Parathyroid adenoma (tissue), 2 donors: ENCODE measurements around the gene TTC8.

ENCODE experiments used
- H2AFZ ChIP-seq: fragments of 300-600 bp; sonication (generic); one replicate; pipeline ENCODE4 v1.7.0; 2017; ENCODE audit warnings: antibody characterized with exemption, mild to moderate bottlenecking
- H3K27ac ChIP-seq: fragments of 300-600 bp; sonication (generic); one replicate; pipeline ENCODE4 v1.7.0; 2017
- H3K27me3 ChIP-seq: fragments of 300-600 bp; sonication (generic); one replicate; pipeline ENCODE4 v1.7.0; 2017; ENCODE audit warnings: low read length; ENCODE audit not compliant: control insufficient read depth, insufficient read depth
- H3K36me3 ChIP-seq: fragments of 300-600 bp; sonication (generic); one replicate; pipeline ENCODE4 v1.7.0; 2017; ENCODE audit warnings: low read length; ENCODE audit not compliant: control insufficient read depth, insufficient read depth
- H3K4me1 ChIP-seq: fragments of 300-600 bp; sonication (generic); one replicate; pipeline ENCODE4 v1.7.0; 2017; ENCODE audit warnings: control low read depth
- H3K4me2 ChIP-seq: fragments of 300-600 bp; sonication (generic); one replicate; pipeline ENCODE4 v1.7.0; 2017; ENCODE audit warnings: low read length
- H3K4me3 ChIP-seq: fragments of 300-600 bp; sonication (generic); one replicate; pipeline ENCODE4 v1.7.0; 2017; ENCODE audit warnings: low read depth, low read length
- H3K79me2 ChIP-seq: fragments of 300-600 bp; sonication (generic); one replicate; pipeline ENCODE4 v1.7.0; 2017; ENCODE audit warnings: control low read depth
- H3K9ac ChIP-seq: fragments of 300-600 bp; sonication (generic); one replicate; pipeline ENCODE4 v1.7.0; 2017; ENCODE audit warnings: mild to moderate bottlenecking
- H3K9me3 ChIP-seq: fragments of 300-600 bp; sonication (generic); one replicate; pipeline ENCODE4 v1.7.0; 2017; ENCODE audit warnings: low read length; ENCODE audit not compliant: control insufficient read depth
- TF ChIP-seq, protein P1 (sequence below): fragments of 300-600 bp; sonication (generic); IDR thresholded peaks from one replicate; pipeline ENCODE4 v1.7.0; 2017; ENCODE audit warnings: antibody characterized with exemption, mild to moderate bottlenecking
- donor health status: primary hyperparathyroidism.

TTC8 gene

DNA sequence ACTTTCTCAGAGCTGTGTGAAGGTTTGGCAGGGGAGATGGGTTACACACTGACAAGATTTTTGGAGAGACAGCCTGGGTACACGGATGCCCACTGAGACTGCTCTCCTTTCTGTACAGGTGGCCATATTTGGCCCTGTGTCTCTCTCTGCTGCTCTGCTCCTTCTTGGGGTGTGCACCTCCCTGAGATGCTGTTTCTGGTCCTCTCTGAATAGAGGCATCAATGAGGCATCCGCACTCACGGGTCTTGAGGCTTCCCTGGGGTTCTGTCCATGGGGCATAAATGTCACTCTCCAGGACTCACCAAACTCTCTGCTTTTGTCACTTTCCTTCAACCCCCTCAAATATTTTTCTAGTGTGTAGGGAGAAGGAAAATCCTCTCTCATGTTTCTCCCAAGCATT lies 77.5 kb downstream of the TTC8 start:
- no peak overlapping the region for H3K4me3 ChIP-seq
- H2AFZ ChIP-seq: no peak overlapping the region
- H3K79me2 ChIP-seq: no peaks in the 10 kb centered on the region
- no peaks in the 10 kb centered on the region for H3K27me3 ChIP-seq
- TF ChIP-seq, protein P1, sequence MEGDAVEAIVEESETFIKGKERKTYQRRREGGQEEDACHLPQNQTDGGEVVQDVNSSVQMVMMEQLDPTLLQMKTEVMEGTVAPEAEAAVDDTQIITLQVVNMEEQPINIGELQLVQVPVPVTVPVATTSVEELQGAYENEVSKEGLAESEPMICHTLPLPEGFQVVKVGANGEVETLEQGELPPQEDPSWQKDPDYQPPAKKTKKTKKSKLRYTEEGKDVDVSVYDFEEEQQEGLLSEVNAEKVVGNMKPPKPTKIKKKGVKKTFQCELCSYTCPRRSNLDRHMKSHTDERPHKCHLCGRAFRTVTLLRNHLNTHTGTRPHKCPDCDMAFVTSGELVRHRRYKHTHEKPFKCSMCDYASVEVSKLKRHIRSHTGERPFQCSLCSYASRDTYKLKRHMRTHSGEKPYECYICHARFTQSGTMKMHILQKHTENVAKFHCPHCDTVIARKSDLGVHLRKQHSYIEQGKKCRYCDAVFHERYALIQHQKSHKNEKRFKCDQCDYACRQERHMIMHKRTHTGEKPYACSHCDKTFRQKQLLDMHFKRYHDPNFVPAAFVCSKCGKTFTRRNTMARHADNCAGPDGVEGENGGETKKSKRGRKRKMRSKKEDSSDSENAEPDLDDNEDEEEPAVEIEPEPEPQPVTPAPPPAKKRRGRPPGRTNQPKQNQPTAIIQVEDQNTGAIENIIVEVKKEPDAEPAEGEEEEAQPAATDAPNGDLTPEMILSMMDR: no peak
- no peak overlapping the region for H3K9ac ChIP-seq
- no peak overlapping the region for H3K27ac ChIP-seq
- H3K36me3 ChIP-seq: no peaks in the 10 kb centered on the region
- no peak overlapping the region for H3K4me2 ChIP-seq
- no peaks in the 10 kb centered on the region for H3K9me3 ChIP-seq
- no peaks in the 10 kb centered on the region for H3K4me1 ChIP-seq

DNA sequence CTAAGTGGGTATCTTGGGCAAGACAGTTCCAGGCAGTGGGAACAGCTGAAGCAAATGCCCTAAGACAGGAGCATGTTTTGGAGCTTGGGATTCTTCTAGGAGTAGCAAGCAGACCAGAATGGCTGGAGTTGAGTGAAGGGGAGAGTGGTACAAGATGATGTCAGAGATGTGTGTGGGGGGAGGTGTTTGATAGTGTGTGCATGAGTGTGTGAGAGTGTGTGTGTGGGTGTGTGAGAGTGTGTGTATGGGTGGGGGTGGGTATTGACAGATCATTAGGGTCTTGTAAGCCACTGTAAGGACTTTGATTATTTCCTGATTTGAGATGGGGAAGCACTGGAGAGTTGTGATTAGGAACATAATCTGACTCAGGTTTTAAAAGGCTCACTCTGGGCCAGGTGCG lies 78.4 kb downstream of the TTC8 start:
- no peaks in the 10 kb centered on the region for H3K27me3 ChIP-seq
- H3K4me3 ChIP-seq: no peak overlapping the region
- no peak overlapping the region for H2AFZ ChIP-seq
- H3K4me2 ChIP-seq: no peak overlapping the region
- no peak overlapping the region for H3K9ac ChIP-seq
- H3K4me1 ChIP-seq: no peaks in the 10 kb centered on the region
- no peaks in the 10 kb centered on the region for H3K36me3 ChIP-seq
- no peaks in the 10 kb centered on the region for H3K79me2 ChIP-seq
- no peak overlapping the region for H3K27ac ChIP-seq
- TF ChIP-seq, protein P1: no peak
- no peaks in the 10 kb centered on the region for H3K9me3 ChIP-seq

DNA sequence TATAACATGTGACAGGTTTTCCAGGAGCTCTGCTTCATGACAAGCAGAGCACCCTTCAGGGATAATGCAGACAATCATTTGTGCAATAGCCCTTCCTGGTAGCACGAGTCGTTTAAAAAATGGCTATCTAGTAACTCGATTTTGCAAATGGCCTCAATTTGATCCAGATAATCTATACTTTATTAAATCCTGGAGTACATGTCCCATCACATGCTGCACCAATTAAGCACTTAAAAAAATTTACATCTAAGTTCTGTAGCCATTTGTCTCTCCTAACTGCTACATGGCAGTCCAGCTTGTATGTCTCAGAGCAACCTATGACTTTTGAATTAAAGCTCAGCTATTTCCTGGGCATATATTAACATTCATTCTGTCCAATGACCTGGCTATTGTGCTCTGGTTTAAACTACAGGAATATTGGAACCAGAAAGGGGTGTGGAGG lies 79.8 kb downstream of the TTC8 start:
- TF ChIP-seq, protein P1: no peak
- Histone ChIP-seq H3K4me2 (no peak overlapping the region), H3K27ac (no peak overlapping the region), H2AFZ (no peak overlapping the region), H3K27me3 (no peaks in the 10 kb centered on the region), H3K36me3 (no peaks in the 10 kb centered on the region), H3K4me1 (no peaks in the 10 kb centered on the region), H3K79me2 (no peaks in the 10 kb centered on the region), H3K9me3 (no peaks in the 10 kb centered on the region), H3K9ac (no peak overlapping the region), H3K4me3 (no peak overlapping the region)

DNA sequence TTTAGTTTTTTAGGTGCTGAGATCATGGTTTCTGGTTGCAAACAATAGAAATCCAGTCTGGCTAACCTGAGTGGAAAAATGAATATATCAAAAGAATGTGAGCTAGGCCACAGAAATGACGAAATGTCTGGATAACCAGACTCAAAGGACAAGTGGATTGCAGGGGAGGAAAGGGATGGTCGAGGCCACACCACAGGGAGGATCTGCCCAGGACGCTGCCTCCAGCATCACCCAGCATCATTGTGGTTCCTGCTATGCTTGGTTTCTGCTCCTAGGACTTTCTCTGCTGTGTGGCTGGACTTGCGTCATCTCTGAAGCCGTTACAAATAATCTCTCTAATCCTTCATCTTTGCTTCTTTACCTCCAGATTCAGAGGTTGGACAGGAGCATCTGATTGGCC lies 80.4 kb downstream of the TTC8 start:
- no peak overlapping the region for H3K4me3 ChIP-seq
- H3K36me3 ChIP-seq: no peaks in the 10 kb centered on the region
- no peak overlapping the region for H3K4me2 ChIP-seq

DNA sequence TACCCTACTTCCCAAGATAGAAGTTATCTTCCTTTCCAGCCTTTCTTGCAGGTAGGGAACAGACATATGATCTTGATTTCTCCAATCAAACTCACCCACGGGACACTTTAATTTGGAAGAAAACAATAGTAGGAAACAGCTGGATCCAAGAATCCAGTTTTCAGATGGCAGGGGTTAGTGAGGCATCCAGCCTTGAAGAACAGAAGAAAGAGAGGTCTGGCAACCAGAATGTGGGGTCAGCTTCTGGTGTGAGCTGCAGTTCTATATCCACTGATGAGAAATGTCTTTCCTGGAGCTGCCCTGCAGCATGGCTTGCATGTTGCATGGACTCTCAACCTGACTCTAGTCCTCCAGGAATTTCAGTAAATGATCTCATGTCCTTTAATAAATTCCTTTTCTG lies 83.8 kb downstream of the TTC8 start:
- Histone ChIP-seq H3K27ac (no peak overlapping the region), H3K4me1 (no peaks in the 10 kb centered on the region), H3K9me3 (no peaks in the 10 kb centered on the region), H3K4me3 (no peak overlapping the region), H3K4me2 (no peak overlapping the region), H3K27me3 (no peaks in the 10 kb centered on the region), H3K79me2 (no peaks in the 10 kb centered on the region), H3K9ac (no peak overlapping the region), H3K36me3 (no peaks in the 10 kb centered on the region), H2AFZ (no peak overlapping the region)
- TF ChIP-seq, protein P1: no peak

More for the DNA sequence above, 80.4 kb downstream of the TTC8 start:
- H3K9ac ChIP-seq: no peak overlapping the region
- no peaks in the 10 kb centered on the region for H3K9me3 ChIP-seq
- H3K27me3 ChIP-seq: no peaks in the 10 kb centered on the region
- no peaks in the 10 kb centered on the region for H3K4me1 ChIP-seq
- TF ChIP-seq, protein P1: no peak
- no peak overlapping the region for H2AFZ ChIP-seq
- no peak overlapping the region for H3K27ac ChIP-seq
- no peaks in the 10 kb centered on the region for H3K79me2 ChIP-seq
